GM19238 (cell line): ENCODE data around the gene CATSPERD.

ENCODE experiments used
- DNase-seq: peaks from one replicate; pipeline ENCODE4 v3.0.0; 2011; ENCODE audit warnings: low spot score; ENCODE audit not compliant: insufficient read length

CATSPERD gene, protein sequence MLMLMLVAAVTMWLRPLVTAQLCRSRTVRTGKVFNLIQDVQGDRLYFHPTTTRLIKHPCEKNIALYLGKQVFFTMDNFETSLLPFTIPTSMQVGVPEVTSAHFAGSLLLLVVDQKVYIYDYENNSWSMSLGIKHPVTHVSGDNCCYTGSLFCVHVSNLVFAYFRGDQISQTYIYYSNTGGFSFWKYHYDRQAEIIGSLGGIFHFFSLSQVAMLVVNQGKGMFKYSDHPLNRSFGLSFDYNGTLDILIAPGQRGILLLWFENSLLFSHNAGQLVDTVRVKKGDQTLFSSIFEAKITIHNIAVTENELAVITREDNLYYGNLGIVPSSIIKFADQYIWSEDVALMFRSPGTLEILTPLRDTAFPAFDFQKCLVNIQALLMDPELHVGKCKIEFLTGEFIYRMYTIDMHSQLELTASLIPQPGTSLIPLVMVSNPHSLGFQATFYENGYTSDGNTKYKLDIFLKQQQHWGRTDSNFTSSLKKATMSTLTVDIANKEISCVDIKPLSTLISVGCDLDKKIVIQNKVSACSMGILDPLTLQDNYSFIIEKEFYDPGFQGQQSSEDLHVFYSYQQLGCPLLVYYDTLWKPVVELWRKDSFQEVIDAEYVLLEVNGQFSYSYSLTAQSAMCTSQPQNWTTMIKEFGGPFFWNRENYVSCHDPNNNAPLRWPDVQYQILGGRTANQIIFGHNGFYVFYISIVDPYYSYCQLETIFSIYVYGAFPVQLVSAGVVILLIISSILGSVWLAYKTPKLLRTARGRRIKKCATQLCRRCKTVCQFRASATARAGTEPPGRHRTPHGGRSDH

DNA sequence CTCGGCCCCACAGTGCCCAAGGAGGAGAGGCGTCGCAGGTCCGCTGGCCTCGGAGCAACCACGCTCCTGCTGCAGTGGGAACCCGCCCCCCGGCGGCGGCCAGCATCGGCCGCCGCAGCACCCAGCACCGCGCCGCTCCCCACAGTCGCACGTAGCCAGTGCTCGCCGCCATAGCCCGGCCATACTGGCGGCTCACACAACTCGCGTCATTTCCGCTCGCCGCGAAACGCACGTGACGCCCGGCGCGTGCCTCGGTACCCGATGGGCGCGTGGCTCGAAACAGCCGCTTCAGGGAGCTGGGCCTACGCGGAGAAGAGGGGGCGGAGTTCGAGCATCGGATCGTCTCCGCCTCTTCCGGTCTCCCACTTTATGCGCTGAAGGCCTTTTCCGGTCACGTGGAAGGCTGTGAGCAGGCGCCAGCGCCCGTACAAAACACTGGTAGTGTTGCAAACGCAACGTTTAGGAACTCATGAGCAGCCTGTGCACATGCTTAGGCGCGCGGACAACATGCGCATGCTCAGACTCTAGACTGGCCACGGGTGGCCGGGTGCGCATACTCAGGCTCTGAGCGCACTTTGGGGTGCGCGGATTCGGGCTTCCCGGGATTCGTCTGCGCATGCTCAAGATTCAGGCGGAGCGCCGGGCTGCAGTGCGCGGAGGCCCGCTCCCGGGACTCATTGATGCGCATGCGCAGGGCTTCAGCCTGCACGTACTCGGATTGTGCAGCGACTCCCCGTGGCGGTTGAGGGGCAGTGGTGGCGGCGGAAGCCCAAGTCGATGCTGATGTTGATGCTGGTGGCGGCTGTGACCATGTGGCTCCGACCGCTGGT, at the start of gene CATSPERD, which contains the start of gene LONP1:
TSS of gene CATSPERD (plus strand) at position 677 of the 830 bp plus-strand sequence. CDS start at position 778, 101 bp downstream.
TSS of gene LONP1 (minus strand) at position 186 of the 830 bp plus-strand sequence. CDS start at position 172, 14 bp downstream.
- DNase-seq: peak; percentile 98

DNA sequence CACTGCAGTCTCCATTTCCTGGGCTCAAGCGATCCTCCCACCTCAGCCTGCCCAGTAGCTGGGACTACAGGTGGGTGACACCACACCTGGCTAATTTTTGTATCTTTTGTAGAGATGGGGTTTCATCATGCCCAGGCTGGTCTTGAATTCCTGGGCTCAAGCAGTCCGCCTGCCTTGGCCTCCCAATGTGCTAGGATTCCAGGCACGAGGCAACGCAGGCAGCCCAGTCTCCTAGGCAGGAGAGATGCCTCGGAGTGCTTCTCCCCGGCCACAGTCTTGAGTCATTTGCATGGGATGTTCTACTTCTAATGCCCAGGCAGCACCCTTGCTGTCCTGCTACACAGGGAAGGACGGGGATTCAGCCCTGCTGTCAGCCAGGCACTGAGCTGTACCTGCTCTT, 48.8 kb upstream of the CATSPERD start:
- DNase-seq: no peak

DNA sequence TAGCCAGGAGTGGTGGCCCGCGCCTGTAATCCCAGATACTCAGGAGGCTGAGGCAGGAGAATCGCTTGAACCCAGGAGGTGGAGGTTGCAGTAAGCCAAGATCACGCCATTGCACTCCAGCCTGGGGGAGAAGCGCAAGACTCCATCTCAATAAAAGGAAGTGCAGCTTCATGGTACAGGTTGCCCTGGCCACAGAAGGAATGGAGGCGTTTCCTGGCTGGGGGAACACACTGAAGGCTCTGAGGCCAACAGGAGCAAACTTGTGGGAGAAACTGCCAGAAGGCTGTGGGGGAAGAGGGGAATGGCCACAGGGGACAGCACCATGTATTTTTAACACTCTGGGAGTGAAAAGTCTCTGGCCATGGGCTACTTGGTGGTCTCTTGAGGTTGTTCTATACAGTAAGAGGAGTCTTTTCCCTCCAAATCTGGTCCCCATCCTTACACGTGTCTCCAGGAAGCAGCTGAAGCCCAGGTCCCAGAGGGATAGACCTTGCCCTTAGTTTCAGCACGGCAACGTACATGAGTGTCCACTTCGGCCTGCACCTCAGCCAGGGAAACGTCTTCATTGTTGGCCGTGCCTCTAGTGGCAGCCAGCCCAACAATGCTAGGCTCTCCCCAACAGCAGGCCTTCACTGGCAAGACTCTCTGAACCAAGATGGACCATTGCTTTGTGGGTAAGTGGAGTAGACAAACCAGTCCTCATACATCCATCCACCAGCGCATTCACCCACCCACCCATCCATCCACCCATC, 47.6 kb upstream of the CATSPERD start:
- DNase-seq: no peak

DNA sequence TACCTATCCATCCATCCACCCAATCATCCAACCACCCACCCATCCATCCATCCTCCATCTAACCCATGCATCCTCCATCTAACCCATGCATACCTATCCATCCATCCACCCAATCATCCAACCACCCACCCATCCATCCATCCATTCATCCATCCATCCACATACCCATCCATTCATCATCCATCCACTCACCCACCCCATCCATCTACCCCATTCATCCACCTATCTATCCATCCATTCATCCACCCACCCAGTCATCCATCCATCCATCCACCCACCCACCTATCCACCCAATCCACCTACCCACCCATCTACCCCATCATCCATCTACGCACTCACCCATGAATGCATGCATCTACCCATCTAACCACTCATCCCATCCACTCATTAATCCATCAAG, 46.7 kb upstream of the CATSPERD start:
- no peak for DNase-seq

DNA sequence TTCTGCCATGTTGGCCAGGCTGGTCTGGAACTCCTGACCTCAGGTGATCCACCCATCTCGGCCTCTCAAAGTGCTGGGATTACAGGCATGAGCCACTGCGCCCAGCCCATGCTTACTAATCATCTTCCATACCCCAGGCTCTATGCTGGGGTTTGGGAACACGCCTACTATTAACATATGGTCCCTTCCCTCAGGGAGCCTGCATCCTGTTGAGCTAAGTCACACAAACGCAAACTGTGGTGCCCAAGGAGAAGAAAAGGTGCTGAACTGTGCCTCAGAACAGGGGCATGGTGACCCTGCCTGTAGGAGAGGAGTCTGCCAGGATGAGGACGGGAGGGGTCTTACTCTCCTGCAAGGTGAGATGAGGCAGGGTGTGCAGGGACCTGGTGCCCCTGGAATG, 45.7 kb upstream of the CATSPERD start:
- no peak for DNase-seq

DNA sequence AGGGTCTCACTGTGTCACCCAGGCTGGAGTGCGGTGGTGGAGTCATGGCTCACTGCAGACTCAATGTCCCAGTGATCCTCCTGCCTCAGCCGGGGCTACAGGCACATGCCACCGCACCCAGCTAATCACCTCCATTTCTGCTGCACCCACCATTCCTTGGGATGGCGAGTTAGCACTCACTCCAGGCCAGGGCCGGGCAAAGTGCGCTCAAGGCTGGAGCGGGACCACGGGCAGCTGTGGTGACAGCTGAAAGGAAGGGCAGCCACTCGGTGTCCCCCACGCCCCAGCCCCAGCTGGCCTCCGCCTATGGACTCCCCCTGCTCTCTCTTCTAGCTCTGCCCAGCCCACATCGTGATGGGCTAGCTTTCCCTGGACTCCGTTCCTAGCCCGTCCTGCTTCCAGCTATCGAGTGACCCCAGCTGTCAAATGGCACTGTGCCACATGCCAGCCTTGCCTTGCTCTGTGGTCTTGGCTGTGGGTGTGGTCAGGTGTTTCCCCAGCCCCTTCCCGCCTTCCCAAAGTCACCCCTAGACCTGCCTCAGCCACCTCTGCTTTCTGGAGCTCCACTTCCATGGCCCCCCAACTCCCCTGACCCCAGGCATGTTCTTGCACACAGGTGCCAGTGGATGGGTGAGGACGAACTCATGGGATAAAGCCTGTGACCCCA, 44.2 kb upstream of the CATSPERD start:
- no peak for DNase-seq

DNA sequence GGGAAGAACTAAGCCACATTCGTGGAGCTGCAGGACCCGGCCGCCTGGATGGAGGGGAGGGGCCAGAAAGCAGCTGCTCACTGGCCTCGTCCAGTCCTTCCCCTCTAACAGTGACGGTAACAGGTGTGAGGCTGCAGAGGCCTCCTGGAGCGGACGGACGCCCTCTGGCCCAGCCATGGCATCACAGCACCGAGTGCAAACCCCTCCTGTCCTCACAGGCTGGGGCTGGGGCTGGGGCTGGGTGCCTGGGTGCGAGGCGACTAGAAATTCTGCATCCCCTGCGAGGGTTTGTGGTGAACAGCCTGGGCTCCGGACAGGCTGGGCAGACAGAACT, 43.7 kb upstream of the CATSPERD start:
- DNase-seq: no peak

DNA sequence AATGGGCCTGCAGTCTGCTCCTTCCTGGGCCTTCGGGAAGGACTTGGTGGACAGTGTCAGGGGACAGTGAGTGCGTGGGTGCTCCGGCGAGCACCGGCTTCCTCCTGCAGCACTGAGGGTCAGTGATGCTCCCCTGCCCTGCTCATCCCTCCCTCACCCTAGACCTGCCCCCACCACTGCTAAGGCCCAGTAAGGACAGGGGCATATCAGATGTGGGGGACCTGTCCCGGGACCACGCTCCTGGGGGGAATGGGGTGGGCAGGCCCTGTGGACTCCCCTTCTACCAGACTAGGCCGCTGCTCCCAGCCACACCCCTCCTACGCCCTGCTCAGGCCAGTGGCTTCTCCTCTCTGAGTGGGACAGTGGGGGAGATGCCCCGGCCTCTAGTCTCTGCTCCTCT, 43.3 kb upstream of the CATSPERD start:
- no peak for DNase-seq

DNA sequence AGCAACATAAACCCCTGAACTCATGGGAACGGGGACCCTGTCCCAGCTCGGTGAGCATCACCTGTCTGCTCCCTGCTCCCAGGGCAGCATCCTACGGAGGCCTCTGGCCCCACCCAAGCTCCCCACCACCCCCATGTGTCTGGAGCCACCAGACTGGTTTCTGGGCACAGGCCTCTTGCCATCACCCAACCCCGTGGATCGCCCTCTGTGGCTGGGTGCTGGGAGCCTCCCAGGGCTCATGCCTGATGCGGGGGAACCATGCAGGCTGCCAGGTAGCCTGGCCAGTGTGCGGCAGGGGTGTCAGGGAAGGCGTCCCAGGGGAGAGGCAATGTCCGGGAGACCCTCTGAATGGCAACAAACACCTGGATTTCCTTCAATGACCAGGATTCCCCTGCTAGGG, 42.9 kb upstream of the CATSPERD start:
- DNase-seq: no peak

DNA sequence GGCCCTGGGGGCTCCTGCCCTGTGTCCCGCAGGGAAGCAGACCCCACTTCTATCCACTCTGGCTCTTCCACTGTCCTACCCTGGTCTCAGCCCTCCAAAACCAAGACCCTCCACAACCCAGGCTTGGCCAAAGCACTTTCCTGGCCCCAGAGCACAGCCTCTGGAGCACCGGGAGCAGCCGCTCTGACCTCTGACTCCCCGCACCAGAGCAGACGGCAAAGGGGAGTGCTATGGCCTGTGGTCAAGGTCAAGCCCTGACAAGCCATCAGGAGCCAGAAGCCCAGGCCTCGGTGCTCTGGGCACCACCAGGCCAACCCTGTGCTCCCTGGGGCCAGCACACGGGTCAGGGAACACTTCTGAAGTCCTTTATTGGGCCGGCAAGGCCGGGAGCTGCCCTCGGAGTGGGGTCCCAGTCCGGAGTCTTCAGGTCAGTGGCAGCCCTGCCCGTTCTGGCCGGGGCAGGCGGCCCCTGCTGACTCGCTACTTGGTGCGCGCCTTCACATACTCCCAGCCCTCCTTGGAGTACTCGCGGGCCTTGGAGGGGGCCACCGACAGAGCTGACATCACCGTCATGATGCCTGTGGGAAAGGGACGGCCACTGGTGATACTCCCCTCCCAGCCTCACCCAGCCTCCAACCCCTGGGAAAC, 42.2 kb upstream of the CATSPERD start:
- no peak for DNase-seq

DNA sequence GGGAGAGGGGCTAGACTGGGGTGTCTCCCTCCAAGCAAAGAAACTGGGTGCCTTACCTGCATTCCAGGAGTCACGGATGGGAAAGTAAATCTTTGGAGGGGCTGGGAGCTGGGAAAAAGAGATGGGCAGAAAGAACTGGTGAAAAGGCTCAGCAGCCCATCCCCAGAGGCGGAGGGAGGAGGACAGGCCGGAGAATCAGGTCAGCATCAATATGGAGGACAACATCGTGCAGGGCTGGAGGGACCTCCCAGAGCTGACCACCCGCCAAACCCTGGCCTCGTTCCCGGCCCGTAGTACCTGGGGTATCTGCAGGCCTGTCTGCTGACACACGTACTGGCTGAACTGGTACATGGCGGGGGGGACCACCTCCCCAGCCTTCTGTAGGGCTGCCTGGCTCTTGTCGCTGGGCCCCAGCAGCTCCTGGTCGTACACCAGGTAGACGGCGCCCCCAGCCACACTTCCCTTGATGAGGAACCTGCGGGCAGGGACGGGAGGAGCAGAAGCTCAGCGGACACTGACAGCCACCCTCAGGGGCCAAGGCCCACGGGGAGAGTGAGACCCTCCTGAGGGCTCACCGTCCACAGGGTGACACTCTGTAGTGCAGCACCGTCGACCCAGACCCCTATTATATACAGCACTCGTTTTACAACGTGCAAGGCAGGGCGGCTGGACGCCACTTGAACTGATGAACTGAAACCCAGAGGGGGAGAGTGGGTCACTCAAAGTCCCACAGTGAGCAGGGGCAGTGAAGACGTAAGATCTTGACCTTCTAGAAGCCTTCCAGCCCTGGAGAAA, 41.0 kb upstream of the CATSPERD start:
- no peak for DNase-seq

DNA sequence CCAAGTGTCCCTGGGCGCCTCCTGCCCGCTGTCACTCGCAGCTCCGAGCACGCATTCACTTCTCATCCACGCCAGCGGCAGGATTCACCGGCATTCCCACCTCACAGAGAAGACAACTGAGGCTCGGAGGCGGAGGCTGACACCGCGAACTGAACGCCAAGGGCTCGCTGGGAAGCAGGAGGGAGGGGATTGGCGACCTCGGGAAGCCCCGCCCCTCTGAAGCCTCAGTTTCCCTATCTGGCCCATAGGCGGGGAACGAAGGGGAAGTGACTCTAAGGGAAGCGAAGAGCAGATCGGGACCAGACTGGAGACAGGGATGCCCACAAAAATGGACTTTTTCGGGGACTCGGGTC, 40.4 kb upstream of the CATSPERD start:
- DNase-seq: no peak

DNA sequence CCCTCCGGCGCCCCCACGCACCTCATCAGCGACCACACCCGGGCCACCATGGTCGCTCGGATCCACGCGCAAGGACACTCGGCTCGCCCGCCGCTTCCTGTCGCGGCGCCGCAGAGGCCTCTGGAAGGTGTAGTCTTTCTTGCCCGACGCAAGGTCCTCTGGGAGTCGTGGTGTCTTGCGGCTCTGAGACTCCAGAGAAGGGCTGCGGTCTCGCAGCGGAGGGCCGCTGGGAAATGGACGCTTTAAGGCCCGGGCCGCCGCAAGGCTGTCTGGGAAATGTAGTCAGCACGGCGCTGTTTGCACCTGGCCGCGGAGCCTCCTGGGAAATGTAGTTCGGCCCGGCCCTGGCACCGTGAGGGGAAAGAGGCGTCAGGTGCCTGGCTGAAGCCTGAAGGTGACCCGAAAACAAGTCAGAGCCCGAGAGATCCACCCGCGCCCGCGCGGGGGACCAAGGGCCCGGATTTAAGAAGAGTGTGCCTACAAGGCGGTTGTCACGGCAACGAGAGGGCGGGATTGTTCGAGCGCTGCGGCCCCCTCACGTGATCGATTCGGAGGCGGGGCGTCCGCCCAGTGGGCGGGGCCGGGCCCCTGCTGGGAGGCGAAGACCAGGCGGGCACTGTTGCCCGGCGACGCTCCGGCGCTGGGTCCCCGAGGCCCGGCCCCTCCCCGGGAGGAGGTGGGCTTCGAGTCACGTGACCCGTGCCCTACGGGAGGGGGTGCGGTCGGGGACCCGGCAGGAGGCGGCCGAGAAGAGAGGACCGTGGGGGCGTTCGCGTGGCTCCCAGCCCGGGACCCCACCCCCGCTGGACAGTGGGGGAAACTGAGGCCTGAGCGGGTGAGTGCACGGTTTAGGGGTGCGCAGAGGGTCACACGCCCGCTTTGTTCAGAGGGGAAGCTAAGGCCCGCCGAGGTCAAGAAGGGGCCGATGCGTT, 39.7 kb upstream of the CATSPERD start, which contains the start of the genes HSD11B1L and MICOS13:
TSS of gene HSD11B1L (plus strand) at position 591 of the 932 bp plus-strand sequence. CDS start 3,806 bp downstream, outside the sequence.
TSS of gene MICOS13 (minus strand) at position 80 of the 932 bp plus-strand sequence. CDS start at position 50, 30 bp downstream.
- peak; percentile 97 for DNase-seq

DNA sequence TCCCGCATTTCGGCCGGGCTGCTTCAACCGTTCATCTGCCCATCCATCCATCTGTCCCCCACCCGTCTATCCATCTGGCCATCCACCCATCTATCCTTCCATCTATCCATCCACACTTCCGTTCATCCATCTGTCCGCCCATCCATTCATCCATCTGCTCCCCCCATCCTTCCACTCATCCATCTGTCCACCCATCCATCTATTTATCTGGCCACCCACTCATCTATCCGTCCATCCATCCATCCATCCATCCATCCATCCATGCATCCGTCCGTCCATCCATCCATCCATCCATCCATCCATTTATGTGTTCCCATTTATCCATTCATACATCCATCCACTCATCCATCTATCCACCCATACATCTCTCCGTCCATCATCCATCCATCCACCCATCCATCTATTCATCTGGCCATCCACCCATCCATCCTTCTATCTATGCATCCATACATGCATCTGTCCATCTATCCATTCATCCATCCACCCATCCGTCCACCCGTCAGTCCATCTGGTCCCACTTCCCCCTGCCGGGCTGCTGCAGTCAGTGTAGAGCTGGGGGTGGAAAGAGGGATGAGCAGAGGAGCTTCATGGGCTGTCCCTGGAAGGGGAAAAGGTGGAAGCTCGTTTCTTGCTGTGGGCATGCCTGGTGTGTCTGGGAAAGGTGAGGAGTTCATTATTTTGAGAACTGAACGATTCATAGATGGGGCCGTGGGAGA, 38.9 kb upstream of the CATSPERD start:
- no peak for DNase-seq

DNA sequence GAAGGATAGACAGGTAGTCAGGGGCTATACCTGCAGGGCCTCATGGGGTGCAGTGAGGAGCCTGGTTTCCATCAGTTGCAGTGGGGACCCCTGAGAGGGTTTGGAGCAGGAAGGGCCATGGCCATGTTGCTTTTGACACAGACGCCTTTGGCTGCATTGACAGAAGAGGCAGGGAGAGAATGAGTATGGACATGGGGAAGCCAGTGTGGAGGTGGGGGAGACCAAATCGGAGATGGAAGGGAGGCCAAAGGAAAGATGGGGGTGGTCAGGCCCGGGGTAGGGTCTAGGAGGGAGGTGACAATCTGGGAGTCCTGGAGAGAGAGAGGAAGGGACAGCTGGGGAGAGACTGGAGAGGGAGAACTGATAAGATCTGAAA, 38.3 kb upstream of the CATSPERD start:
- no peak for DNase-seq

DNA sequence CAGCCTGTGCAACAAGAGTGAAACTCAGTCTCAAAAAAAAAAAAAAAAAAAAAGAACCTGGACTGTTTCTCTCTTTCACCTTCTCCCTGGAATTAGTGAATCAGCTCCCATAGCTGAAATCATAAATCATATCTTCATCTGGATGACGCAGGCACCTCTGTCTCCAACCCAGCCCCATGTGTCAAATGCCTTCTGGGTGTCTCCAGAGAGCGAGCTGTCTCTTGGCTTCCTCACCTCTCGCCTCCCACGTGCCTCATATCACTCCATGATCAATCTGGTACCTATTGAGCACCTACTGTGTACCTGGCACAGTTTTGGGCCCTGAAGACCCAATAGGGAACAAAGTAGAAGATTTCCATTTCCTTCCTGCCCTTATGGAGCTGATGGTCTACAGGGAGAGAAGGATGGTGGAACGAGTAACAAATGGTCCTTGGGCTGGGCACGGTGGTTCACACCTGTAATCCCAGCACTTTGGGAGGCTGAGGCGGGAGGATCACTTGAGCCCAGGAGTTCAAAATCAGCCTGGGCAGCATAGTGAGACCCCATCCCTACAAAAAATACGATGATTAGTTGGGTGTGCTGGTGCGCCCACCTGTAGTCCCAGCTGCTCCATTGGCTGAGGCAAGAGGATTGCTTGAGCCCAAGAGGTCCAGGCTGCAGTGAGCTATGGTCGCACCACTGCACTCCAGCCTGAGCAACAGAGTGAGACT, 37.1 kb upstream of the CATSPERD start:
- no peak for DNase-seq
